DND-41 (cell line): ENCODE results near the gene NKAIN2.

Source experiments
- EZH2 ChIP-seq: IDR thresholded peaks from 3 replicates; pipeline ENCODE4 v1.6.1; 2012; ENCODE audit warnings: borderline replicate concordance, low read depth, mild to moderate bottlenecking, moderate library complexity, low read length, inconsistent platforms; ENCODE audit not compliant: severe bottlenecking
- TF ChIP-seq, protein P1 (sequence below): IDR thresholded peaks from 2 replicates; pipeline ENCODE4 v1.5.1; 2012; ENCODE audit warnings: borderline replicate concordance, low read length, moderate library complexity, mild to moderate bottlenecking; ENCODE audit not compliant: poor library complexity, severe bottlenecking; ENCODE audit errors: extremely low read depth

DNA sequence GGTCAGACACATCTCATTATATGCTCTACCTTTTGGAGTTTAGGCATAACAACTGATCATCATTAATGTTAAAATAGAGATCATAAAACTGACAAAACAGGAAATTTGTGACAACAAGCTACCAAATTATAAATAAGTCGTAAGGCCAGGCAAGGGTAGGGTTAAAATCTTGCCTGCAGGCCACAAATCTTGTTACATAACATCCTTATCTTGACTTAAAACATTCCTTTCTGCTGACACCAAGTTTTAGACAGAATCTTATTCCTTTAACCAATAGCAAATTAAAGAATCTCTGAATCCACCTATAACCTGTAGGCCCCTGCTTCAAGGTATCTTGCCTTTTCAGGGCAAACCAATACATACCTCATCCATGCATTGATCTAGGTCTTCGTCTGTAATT, 32.5 kb upstream of the NKAIN2 start:
- TF ChIP-seq, protein P1, sequence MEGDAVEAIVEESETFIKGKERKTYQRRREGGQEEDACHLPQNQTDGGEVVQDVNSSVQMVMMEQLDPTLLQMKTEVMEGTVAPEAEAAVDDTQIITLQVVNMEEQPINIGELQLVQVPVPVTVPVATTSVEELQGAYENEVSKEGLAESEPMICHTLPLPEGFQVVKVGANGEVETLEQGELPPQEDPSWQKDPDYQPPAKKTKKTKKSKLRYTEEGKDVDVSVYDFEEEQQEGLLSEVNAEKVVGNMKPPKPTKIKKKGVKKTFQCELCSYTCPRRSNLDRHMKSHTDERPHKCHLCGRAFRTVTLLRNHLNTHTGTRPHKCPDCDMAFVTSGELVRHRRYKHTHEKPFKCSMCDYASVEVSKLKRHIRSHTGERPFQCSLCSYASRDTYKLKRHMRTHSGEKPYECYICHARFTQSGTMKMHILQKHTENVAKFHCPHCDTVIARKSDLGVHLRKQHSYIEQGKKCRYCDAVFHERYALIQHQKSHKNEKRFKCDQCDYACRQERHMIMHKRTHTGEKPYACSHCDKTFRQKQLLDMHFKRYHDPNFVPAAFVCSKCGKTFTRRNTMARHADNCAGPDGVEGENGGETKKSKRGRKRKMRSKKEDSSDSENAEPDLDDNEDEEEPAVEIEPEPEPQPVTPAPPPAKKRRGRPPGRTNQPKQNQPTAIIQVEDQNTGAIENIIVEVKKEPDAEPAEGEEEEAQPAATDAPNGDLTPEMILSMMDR = no peak
- TF ChIP-seq EZH2 = no peak
